ENCODE measurements around the gene SEM1.

SEM1 gene

DNA sequence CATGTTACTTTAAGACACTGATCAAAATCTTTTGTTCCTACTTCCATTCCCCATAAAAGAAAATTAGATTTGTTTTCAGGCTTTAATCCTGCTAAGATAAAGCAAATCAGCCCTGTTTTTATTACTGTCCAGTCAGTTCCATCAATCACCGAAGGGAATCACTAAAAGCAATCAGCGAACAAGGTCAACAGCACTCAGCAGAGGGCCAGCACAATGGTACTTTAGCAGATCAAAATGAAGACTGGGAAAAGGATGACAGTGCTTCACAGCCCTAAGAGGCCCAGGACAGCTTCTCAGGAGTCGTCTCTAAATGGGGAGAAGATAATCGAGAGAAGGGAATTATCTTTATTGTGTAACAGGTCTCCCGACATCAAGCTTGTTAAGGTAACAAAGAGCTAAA is 32.7 kb downstream of the SEM1 start:
- Histone ChIP-seq H3K36me3 (ENCODE audit: insufficient read depth, low read length) (no peaks in the 10 kb centered on the region; the same call in 1 of the 2 replicates), H3K9ac (ENCODE audit: low read depth, low read length) (no peak overlapping the region), H3K4me3 (ENCODE audit: low read length) (no peak overlapping the region), H3K27ac (ENCODE audit: low read depth, low read length) (no peak overlapping the region), H3K9me3 (ENCODE audit: insufficient read depth, low read depth, low read length) (no peaks in the 10 kb centered on the region), H3K4me1 (ENCODE audit: insufficient read depth, low read length) (no peaks in the 10 kb centered on the region), H3K27me3 (ENCODE audit: insufficient read depth, low read length) (no peaks in the 10 kb centered on the region)
- WGBS = 93% methylated on average over 5 of the region's 5 CpGs

DNA sequence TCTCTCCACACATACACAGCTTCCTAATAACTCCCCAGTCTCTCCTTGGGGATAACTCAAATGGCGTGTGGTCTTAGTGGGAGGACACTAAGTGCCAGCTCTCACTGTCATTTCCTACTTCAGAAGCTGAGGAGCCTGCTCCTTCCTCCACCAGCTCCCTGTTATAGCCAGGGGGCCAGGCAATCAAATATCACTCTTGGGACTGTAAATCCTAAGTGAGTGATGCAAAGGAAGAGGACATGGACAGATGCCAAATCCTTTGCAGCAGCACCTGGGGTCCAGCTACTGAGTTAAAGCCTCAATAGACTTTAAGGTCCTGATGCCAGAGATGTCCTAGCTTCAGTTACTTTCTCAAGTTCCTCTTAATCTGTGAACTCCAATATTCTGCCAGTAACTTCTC is 34.1 kb downstream of the SEM1 start:
- Histone ChIP-seq H3K9me3 (ENCODE audit: insufficient read depth, low read depth, low read length) (no peaks in the 10 kb centered on the region), H3K4me3 (ENCODE audit: low read length) (no peak overlapping the region), H3K9ac (ENCODE audit: low read depth, low read length) (no peak overlapping the region), H3K4me1 (ENCODE audit: insufficient read depth, low read length) (no peaks in the 10 kb centered on the region), H3K36me3 (ENCODE audit: insufficient read depth, low read length) (peaks cover 4% of the 10 kb centered on the region; the same call in 1 of the 2 replicates), H3K27ac (ENCODE audit: low read depth, low read length) (no peak overlapping the region), H3K27me3 (ENCODE audit: insufficient read depth, low read length) (no peaks in the 10 kb centered on the region)
- 96% methylated on average over 1 of the region's 1 CpG for WGBS

DNA sequence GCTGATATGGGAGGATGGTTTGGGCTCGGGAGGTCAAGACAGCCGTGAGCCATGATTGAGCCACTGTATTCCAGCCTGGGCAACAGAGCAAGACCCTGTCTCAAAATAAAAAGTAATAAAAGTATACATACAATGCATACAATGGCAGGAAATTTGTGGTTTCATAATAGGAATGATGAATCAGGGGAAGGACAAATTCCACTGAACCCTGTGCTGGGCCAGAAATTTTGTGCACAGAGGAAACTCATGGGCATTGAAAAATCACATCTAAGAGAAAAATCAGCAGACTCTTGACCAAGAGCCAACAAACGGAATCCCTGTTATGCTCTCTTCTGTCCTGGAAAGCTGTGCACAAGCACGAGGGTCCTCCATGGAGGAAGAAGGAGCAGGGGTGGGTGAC is 35.1 kb downstream of the SEM1 start:
- Histone ChIP-seq H3K9ac (ENCODE audit: low read depth, low read length) (no peak overlapping the region), H3K9me3 (ENCODE audit: insufficient read depth, low read depth, low read length) (no peaks in the 10 kb centered on the region), H3K4me3 (ENCODE audit: low read length) (no peak overlapping the region), H3K27ac (ENCODE audit: low read depth, low read length) (no peak overlapping the region), H3K4me1 (ENCODE audit: insufficient read depth, low read length) (no peaks in the 10 kb centered on the region), H3K36me3 (ENCODE audit: insufficient read depth, low read length) (peaks cover 4% of the 10 kb centered on the region; the same call in 1 of the 2 replicates), H3K27me3 (ENCODE audit: insufficient read depth, low read length) (no peaks in the 10 kb centered on the region)
- WGBS = 95% methylated on average over 4 of the region's 4 CpGs

DNA sequence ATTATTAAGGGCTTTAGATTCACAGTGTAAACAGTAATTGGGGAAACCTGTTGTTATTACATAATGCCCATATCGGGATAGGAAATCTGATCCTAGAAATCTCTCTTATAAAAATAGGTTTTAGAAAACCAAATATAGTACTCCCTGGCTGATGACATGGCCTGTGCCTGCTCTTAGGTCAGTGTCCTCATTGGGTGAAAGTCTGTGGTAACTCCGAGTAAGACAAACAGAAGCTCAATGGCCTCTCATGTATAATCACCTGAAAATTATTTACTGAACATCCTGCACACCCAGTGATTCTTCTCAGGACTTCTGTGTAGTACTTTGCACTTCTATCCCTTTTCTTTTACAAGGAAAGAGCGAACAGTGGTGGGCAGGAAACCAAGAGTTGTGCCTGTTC is 37.8 kb downstream of the SEM1 start:
- no peak overlapping the region for H3K4me3 ChIP-seq (ENCODE audit: low read length)
- H3K27me3 ChIP-seq (ENCODE audit: insufficient read depth, low read length) = no peaks in the 10 kb centered on the region
- H3K9ac ChIP-seq (ENCODE audit: low read depth, low read length) = no peak overlapping the region
- 96% methylated on average over 3 of the region's 3 CpGs for WGBS
- H3K36me3 ChIP-seq (ENCODE audit: insufficient read depth, low read length) = peaks cover 4% of the 10 kb centered on the region; the same call in 1 of the 2 replicates
- H3K9me3 ChIP-seq (ENCODE audit: insufficient read depth, low read depth, low read length) = no peaks in the 10 kb centered on the region
- no peaks in the 10 kb centered on the region for H3K4me1 ChIP-seq (ENCODE audit: insufficient read depth, low read length)
- H3K27ac ChIP-seq (ENCODE audit: low read depth, low read length) = no peak overlapping the region

DNA sequence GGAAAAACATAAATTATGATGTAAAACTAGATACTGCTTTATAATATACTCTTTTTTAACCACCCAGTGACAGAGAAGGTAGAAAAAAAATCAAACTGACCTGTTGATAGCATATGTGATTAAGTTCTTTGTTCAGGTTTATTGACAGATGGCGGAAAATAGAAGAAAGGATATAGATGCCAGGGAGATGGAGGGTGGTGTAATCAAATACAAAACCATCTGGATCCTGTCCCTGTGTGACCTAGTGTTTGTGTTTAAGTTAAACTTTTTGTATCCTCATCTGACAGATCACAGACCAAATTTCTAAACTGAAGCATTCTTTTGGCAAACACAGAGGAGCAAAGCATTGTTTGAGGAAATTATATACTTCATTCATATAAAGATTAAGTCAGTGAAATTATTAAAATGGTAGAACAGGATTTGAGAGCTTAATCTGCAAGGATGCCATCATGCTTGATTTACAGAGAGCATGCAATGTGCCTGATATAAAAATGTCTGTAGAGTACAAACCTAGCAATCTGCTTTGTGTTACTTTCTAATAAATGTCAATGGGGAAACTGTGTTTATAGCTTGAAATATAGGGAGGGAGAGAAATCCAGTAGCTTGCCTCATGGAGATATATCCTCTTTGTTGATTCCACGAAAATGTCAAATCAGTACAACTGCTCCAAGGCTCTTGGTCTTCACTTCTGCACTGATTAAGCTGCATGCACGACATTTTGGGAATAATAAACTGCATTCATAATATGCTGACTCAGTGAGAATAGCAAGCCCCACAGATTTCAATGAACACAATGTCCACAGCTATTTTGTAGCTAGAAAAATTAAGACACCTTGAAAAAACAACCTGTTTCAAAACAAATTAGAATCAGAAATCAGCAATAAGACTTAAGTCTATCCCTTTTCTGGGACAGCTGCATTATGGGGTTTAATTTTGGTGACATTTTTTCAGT is 39.0 kb downstream of the SEM1 start:
- Histone ChIP-seq H3K27me3 (ENCODE audit: insufficient read depth, low read length) (no peaks in the 10 kb centered on the region), H3K4me1 (ENCODE audit: insufficient read depth, low read length) (no peaks in the 10 kb centered on the region), H3K4me3 (ENCODE audit: low read length) (no peak overlapping the region), H3K9ac (ENCODE audit: low read depth, low read length) (no peak overlapping the region), H3K9me3 (ENCODE audit: insufficient read depth, low read depth, low read length) (no peaks in the 10 kb centered on the region), H3K36me3 (ENCODE audit: insufficient read depth, low read length) (peaks cover 4% of the 10 kb centered on the region; the same call in 1 of the 2 replicates), H3K27ac (ENCODE audit: low read depth, low read length) (no peak overlapping the region)
- 92% methylated on average over 3 of the region's 3 CpGs for WGBS

DNA sequence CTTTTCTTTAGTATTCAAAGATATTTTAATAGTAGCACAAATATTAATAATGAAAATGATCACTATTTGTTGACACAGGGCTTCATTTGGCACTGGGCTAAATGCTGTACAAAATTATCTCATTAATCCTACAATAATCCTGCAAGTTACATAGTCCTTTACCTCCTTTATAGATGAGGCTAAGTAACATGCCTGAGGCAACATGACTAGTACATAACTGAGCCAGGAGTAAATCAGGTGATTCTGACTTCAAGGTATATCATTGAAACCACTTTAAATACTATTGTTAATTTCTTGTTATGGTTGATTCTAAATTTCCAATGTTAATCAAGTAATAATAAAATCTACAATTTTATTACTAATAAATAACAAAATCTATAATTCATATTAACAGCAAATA is 39.8 kb downstream of the SEM1 start:
- H3K27ac ChIP-seq (ENCODE audit: low read depth, low read length) = no peak overlapping the region
- no peaks in the 10 kb centered on the region for H3K4me1 ChIP-seq (ENCODE audit: insufficient read depth, low read length)
- peaks cover 4% of the 10 kb centered on the region; the same call in 1 of the 2 replicates for H3K36me3 ChIP-seq (ENCODE audit: insufficient read depth, low read length)
- H3K4me3 ChIP-seq (ENCODE audit: low read length) = no peak overlapping the region
- no peak overlapping the region for H3K9ac ChIP-seq (ENCODE audit: low read depth, low read length)
- H3K27me3 ChIP-seq (ENCODE audit: insufficient read depth, low read length) = no peaks in the 10 kb centered on the region
- no peaks in the 10 kb centered on the region for H3K9me3 ChIP-seq (ENCODE audit: insufficient read depth, low read depth, low read length)

DNA sequence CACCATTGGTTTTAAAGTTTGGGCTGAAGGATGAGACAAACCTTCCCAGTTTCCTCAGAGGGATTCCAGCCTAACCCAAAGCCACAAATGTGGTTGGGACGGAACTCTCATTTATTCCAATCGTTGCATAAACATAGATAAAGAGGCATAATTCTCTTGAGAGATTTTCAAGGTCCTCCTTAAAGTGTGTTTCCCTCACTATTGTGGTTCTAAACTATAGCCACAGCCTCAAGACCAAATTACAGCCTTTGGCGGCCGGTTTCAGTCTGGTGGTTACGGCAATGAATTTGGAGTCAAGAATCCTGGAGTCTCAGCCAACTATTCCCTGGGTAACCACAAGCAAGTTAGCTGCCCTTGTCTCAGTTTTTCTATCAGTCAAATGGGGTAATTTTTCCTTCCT is 42.6 kb downstream of the SEM1 start:
- WGBS = 98% methylated on average over 5 of the region's 5 CpGs
- Histone ChIP-seq H3K4me3 (ENCODE audit: low read length) (no peak overlapping the region), H3K27me3 (ENCODE audit: insufficient read depth, low read length) (no peaks in the 10 kb centered on the region), H3K9me3 (ENCODE audit: insufficient read depth, low read depth, low read length) (no peaks in the 10 kb centered on the region), H3K27ac (ENCODE audit: low read depth, low read length) (no peak overlapping the region), H3K36me3 (ENCODE audit: insufficient read depth, low read length) (peaks cover 4% of the 10 kb centered on the region; the same call in 1 of the 2 replicates), H3K9ac (ENCODE audit: low read depth, low read length) (no peak overlapping the region), H3K4me1 (ENCODE audit: insufficient read depth, low read length) (no peaks in the 10 kb centered on the region)

DNA sequence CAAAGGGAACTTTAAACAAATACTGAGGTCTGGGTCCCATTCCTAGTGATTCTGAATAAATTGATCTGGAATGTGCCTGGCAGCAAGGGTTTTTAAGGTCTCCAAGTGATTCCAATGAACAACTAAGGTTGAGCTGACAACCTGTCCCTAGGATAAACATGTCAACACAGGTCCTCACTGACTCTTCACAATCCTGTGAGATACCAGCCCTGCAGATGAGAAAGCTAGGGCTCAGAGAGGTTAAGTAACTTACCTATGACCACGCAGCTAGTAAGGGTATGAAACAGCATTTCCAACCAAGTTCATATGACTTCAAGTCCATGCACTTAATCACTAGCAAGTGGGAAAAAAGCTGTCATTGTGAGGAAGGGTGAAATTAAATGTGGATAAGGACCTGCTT is 44.0 kb downstream of the SEM1 start:
- Histone ChIP-seq H3K9me3 (ENCODE audit: insufficient read depth, low read depth, low read length) (no peaks in the 10 kb centered on the region), H3K4me3 (ENCODE audit: low read length) (no peak overlapping the region), H3K36me3 (ENCODE audit: insufficient read depth, low read length) (peaks cover 1% of the 10 kb centered on the region; the same call in 1 of the 2 replicates), H3K9ac (ENCODE audit: low read depth, low read length) (no peak overlapping the region), H3K4me1 (ENCODE audit: insufficient read depth, low read length) (no peaks in the 10 kb centered on the region), H3K27ac (ENCODE audit: low read depth, low read length) (no peak overlapping the region), H3K27me3 (ENCODE audit: insufficient read depth, low read length) (no peaks in the 10 kb centered on the region)
- WGBS = 100% methylated on average over 1 of the region's 1 CpG

DNA sequence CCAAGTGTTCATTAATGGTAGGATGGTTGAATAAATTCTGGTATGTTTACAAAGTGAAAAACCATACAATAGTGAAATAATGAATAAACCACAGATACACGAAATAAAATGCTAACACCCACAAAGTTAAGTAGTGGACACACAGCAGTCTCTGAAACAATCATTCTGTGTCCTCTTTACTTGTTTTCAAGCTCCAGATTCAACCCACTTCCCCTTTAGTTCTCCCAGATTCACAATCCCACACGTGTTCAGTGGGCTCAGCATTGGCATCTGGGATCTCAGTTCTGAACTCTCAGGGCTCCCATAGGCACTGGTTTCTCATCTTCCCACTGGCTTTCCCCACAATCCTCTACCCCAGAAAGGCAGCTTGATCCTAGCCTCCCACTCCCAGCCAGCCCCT is 44.9 kb downstream of the SEM1 start:
- no peak overlapping the region for H3K4me3 ChIP-seq (ENCODE audit: low read length)
- no peaks in the 10 kb centered on the region for H3K27me3 ChIP-seq (ENCODE audit: insufficient read depth, low read length)
- H3K9ac ChIP-seq (ENCODE audit: low read depth, low read length) = no peak overlapping the region
- WGBS = 89% methylated on average over 2 of the region's 2 CpGs
- no peaks in the 10 kb centered on the region for H3K4me1 ChIP-seq (ENCODE audit: insufficient read depth, low read length)
- H3K27ac ChIP-seq (ENCODE audit: low read depth, low read length) = no peak overlapping the region
- H3K36me3 ChIP-seq (ENCODE audit: insufficient read depth, low read length) = no peaks in the 10 kb centered on the region
- no peaks in the 10 kb centered on the region for H3K9me3 ChIP-seq (ENCODE audit: insufficient read depth, low read depth, low read length)

DNA sequence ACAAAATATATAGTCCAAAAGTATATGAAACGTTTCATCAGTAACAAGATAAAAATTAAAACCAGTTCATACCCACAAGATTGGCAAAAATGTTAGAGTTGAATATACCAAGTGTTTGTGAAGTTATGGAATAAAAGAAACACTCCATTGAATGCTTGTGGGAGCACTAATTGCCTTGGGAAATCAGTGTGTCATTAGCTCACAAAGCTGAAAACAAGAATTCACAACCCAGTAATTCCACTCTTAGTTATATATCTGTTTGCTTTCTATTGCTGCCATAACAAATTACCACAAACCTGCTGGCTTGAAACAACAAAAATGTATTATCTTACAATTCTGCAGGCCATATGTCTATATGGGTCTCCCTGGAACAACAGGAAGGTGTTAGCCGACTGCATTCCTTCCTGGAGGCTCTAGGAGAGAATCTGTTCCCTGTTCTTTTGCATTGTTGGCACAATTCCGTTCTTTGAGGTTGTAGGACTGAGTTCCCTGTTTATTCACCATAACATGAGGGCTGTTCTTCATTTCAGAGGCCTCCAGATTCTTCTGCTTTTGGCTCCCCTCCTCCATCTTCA is 45.7 kb downstream of the SEM1 start:
- Histone ChIP-seq H3K4me3 (ENCODE audit: low read length) (no peak overlapping the region), H3K27ac (ENCODE audit: low read depth, low read length) (no peak overlapping the region), H3K9ac (ENCODE audit: low read depth, low read length) (no peak overlapping the region), H3K4me1 (ENCODE audit: insufficient read depth, low read length) (no peaks in the 10 kb centered on the region), H3K36me3 (ENCODE audit: insufficient read depth, low read length) (no peaks in the 10 kb centered on the region), H3K9me3 (ENCODE audit: insufficient read depth, low read depth, low read length) (no peaks in the 10 kb centered on the region), H3K27me3 (ENCODE audit: insufficient read depth, low read length) (no peaks in the 10 kb centered on the region)
- 89% methylated on average over 2 of the region's 3 CpGs for WGBS

DNA sequence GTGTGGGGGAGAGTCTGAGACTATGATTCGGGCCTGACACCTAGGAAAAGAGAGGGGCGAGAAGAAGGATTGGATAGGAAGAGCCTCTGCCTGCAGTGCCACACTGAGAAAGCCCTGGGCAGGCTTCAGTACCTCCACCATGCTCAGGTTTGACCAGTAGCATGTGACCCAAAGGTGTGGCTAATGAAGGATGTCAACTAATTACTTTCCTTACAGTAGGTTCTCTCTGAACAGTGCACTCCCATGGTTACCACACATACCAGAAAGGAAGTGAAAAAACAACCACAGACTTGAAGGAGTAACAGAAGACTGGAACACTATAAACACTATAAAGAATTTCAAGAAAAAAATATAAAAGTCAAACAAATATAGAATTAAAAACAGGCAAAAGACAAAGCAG is 46.2 kb downstream of the SEM1 start:
- Histone ChIP-seq H3K36me3 (ENCODE audit: insufficient read depth, low read length) (no peaks in the 10 kb centered on the region), H3K27ac (ENCODE audit: low read depth, low read length) (no peak overlapping the region), H3K4me1 (ENCODE audit: insufficient read depth, low read length) (peaks cover 5% of the 10 kb centered on the region; the same call in 1 of the 2 replicates), H3K9ac (ENCODE audit: low read depth, low read length) (no peak overlapping the region), H3K9me3 (ENCODE audit: insufficient read depth, low read depth, low read length) (no peaks in the 10 kb centered on the region), H3K27me3 (ENCODE audit: insufficient read depth, low read length) (no peaks in the 10 kb centered on the region), H3K4me3 (ENCODE audit: low read length) (no peak overlapping the region)
- 92% methylated on average over 2 of the region's 2 CpGs for WGBS

Data from HUES64 (cell line).